ENCODE data around the gene CNTN1.

DNA sequence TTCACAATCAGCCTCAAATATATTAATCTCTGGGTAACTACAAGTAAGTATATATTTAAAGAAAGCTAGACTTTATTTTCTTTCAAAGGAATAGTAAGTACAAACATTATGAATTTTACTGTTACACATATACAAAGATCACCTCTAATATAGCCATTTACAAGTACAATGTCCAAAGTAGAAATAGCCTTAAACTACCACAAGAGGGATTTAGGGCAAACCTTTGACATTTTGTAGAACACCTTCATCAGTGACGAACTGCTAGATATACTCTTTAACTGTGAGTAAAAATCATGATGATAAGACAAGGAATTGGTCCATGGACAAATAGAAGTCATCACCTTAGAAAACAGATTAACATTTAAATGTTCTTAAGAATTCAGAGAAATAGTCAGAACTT, 69.8 kb downstream of the CNTN1 start:
- no peak for TF ChIP-seq POLR2A (IDR thresholded peaks at IDR 0.05; ENCODE audit: low read depth, low read length)
- no peak for TF ChIP-seq POLR2AphosphoS5 (IDR thresholded peaks at IDR 0.05; ENCODE audit: low read depth, low read length)
